ENCODE results near the gene MTIF3. TPM values are rescaled to one million over a fixed set of nuclear protein-coding genes. Genes with fewer than 3 reads are reported as not detected.

Gene MTIF3
- total and polyA plus RNA-seq, 3 experiments from 2014 or later, result 35.7 to 88.2 (median 37.5) TPM

DNA sequence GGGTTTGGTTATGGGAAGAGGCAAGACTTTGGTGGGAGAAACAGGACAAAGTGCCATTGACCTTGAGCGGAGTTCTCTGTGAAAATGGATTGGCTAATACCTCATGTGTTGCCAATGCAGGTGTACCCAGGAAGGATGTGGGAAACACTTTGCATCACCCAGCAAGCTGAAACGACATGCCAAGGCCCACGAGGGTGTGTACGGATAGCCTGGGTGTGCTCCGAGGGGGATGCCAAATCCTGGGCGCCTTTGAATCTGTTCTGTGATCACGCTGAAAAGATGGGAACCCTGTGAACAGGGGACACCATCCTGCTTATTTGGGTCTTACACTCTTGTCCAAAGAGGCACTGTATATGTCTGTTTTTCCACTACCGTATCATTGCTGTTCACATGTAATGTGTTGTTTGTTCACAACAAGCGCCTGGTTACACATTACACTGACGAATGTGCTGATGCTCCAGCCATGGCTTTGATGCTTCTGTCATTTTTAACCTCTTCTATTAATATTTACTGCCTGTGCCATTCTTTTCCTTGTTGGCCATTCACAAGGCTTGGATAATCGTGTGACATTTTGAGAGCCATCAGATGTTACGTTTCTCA lies 17.7 kb downstream of the MTIF3 start:
- CTCF ChIA-PET, result interaction anchor here (1.6 to 1.9 kb wide), 3 partner anchors 11 to 187 kb away, joined by 3 to 9 read pairs (median 4); partner anchors contain the start of gene LNX2
- peak overlapping the region; percentile 83 to 98 (median 92) for H3K27ac Mint-ChIP-seq
- no peaks in the 10 kb centered on the region for H3K9me3 Mint-ChIP-seq
- no peaks in the 10 kb centered on the region for H3K9me3 ChIP-seq (ENCODE audit: low read length)
- peaks cover 53 to 71% (median 64%) of the 10 kb centered on the region in 3 donors for H3K4me1 Mint-ChIP-seq
- POLR2A ChIA-PET, result interaction anchor here (0.6 to 1.5 kb wide), 5 partner anchors 10 to 712 kb away, joined by 3 to 4 read pairs (median 4); partner anchors contain the start of gene LNX2
- no peak overlapping the region for H3K4me3 ChIP-seq (ENCODE audit: low read length)
- no peaks in the 10 kb centered on the region for H3K27me3 Mint-ChIP-seq
- H3K4me1 ChIP-seq (ENCODE audit: insufficient read depth, low read length), result peaks cover 40% of the 10 kb centered on the region
- peak overlapping the region; percentile 47 for H3K27ac ChIP-seq (ENCODE audit: low read depth, low read length)
- peaks cover 72% of the 10 kb centered on the region for H3K36me3 ChIP-seq (ENCODE audit: insufficient read depth, low read length)
- DNase-seq, result peak in 4 of 5 donors; percentile 22 to 71 (median 36)
- H3K27me3 ChIP-seq (ENCODE audit: insufficient read depth, low read length, poor library complexity, severe bottlenecking), result no peaks in the 10 kb centered on the region
- peaks cover 22 to 94% (median 43%) of the 10 kb centered on the region in 3 donors for H3K36me3 Mint-ChIP-seq
- H3K4me3 Mint-ChIP-seq, result peak overlapping the region; percentile 13 to 72 (median 60)

DNA sequence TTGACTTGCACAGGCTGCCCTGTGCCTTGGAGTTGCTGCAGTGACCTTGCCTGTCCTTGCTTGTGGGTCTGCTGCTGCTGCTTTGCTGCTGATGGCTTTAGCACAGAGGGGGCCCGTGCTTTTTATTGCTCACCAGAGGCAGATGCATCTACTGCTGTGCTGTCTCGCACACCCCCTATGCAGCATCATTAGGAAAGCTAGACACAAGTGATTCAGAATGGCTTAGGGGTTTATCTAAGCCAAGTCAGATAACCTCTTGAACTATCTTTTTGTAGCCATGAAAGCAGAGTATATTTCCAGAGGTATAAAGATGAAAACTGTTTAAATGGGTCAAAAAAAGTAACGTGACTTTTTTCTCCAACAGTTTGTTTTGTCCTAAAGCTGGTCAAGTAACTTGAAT lies 18.2 kb downstream of the MTIF3 start:
- H3K27ac Mint-ChIP-seq, result peak overlapping the region; percentile 83 to 98 (median 92)
- no peaks in the 10 kb centered on the region for H3K9me3 Mint-ChIP-seq
- Histone ChIP-seq H3K36me3 (ENCODE audit: insufficient read depth, low read length) (peaks cover 77% of the 10 kb centered on the region), H3K4me1 (ENCODE audit: insufficient read depth, low read length) (peaks cover 45% of the 10 kb centered on the region), H3K9me3 (ENCODE audit: low read length) (no peaks in the 10 kb centered on the region), H3K27ac (ENCODE audit: low read depth, low read length) (peak overlapping the region; percentile 47), H3K4me3 (ENCODE audit: low read length) (no peak overlapping the region), H3K27me3 (ENCODE audit: insufficient read depth, low read length, poor library complexity, severe bottlenecking) (no peaks in the 10 kb centered on the region)
- ChIA-PET CTCF (interaction anchor here (1.6 to 1.9 kb wide), 2 partner anchors 12 to 26 kb away, joined by 3 to 9 read pairs; no protein-coding TSS in a partner anchor), POLR2A (interaction anchor here (0.8 to 1.5 kb wide), 2 partner anchors 10 to 188 kb away, joined by 4 read pairs; partner anchors contain the start of gene LNX2)
- no peak for DNase-seq
- no peaks in the 10 kb centered on the region for H3K27me3 Mint-ChIP-seq
- H3K4me1 Mint-ChIP-seq, result peaks cover 53 to 73% (median 64%) of the 10 kb centered on the region in 3 donors
- H3K4me3 Mint-ChIP-seq, result peak overlapping the region; percentile 9 to 72 (median 60)
- H3K36me3 Mint-ChIP-seq, result peaks cover 26 to 94% (median 43%) of the 10 kb centered on the region in 3 donors

DNA sequence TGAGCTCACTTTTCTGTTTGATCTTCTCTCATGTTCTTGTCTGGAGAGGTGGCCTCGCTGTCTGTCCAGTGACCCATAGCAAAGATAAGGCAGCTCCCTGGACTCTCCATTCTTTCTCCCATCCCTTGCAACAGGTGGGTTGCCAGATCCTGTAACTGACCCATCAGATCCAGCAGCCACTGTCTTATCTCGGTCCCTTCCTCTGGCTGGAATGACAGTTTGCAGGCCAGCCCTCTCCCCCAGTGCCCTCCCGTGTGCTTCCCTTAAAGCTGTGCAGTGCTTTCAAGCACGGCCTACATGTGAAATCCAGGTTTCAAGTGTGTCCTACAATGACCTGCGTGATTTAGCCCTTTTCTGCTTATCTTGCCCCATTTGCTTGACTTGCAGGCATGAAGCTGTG lies 22.2 kb downstream of the MTIF3 start:
- CTCF ChIA-PET, result interaction anchor here (3.9 to 6.0 kb wide), 3 partner anchors 16 to 193 kb away, joined by 24 to 74 read pairs (median 39); partner anchors contain the start of genes LNX2, MTIF3 and POLR1D
- Histone ChIP-seq H3K27ac (ENCODE audit: low read depth, low read length) (peak overlapping the region; percentile 77), H3K27me3 (ENCODE audit: insufficient read depth, low read length, poor library complexity, severe bottlenecking) (no peaks in the 10 kb centered on the region), H3K9me3 (ENCODE audit: low read length) (no peaks in the 10 kb centered on the region), H3K4me1 (ENCODE audit: insufficient read depth, low read length) (peaks cover 68% of the 10 kb centered on the region), H3K4me3 (ENCODE audit: low read length) (no peak overlapping the region), H3K36me3 (ENCODE audit: insufficient read depth, low read length) (peaks cover 49% of the 10 kb centered on the region)
- peak overlapping the region; percentile 64 to 99 (median 96) for H3K27ac Mint-ChIP-seq
- H3K4me1 Mint-ChIP-seq, result peaks cover 62 to 83% (median 79%) of the 10 kb centered on the region in 3 donors
- POLR2A ChIA-PET, result interaction anchor here (1.0 to 6.2 kb wide), 2 partner anchors 17 to 21 kb away, joined by 3 to 128 read pairs; partner anchors contain the start of gene MTIF3
- H3K9me3 Mint-ChIP-seq, result no peaks in the 10 kb centered on the region
- H3K4me3 Mint-ChIP-seq, result peak overlapping the region; percentile 56 to 95 (median 88)
- H3K27me3 Mint-ChIP-seq, result no peaks in the 10 kb centered on the region
- DNase-seq, result no peak
- peaks cover 28 to 79% (median 28%) of the 10 kb centered on the region in 3 donors for H3K36me3 Mint-ChIP-seq

DNA sequence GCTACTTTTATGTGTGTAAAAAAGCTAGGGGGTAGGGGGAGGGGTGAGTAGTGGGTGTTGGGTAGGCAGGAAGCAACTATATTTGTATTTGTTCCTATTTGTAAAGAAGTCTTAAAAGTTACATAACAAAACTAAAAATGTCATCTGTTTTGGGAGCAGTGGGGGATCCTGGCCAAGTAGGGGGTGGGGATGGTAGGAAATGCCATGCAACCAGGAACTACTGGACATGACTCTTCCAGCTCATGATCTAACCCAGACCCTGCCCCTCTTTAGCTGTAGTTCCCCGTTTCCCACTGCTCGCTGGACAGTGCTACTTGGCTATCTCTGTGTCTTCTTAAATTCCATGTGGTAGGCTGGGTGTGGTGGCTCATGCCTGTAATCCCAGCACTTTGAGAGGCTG lies 22.7 kb downstream of the MTIF3 start:
- H3K27me3 Mint-ChIP-seq, result no peaks in the 10 kb centered on the region
- peak overlapping the region; percentile 71 for H3K4me3 ChIP-seq (ENCODE audit: low read length)
- peaks cover 45% of the 10 kb centered on the region for H3K36me3 ChIP-seq (ENCODE audit: insufficient read depth, low read length)
- ChIA-PET POLR2A (interaction anchor here (2.4 to 6.2 kb wide), 2 partner anchors 22 to 28 kb away, joined by 7 to 128 read pairs; partner anchors contain the start of gene MTIF3), CTCF (interaction anchor here (3.9 to 6.0 kb wide), 3 partner anchors 16 to 193 kb away, joined by 24 to 74 read pairs (median 39); partner anchors contain the start of genes LNX2, MTIF3 and POLR1D)
- peak overlapping the region; percentile 77 for H3K27ac ChIP-seq (ENCODE audit: low read depth, low read length)
- H3K9me3 ChIP-seq (ENCODE audit: low read length), result no peaks in the 10 kb centered on the region
- H3K4me1 ChIP-seq (ENCODE audit: insufficient read depth, low read length), result peaks cover 63% of the 10 kb centered on the region
- H3K4me3 Mint-ChIP-seq, result peak overlapping the region; percentile 84 to 95 (median 88)
- DNase-seq, result no peak
- peak overlapping the region; percentile 89 to 99 (median 96) for H3K27ac Mint-ChIP-seq
- no peaks in the 10 kb centered on the region for H3K9me3 Mint-ChIP-seq
- H3K27me3 ChIP-seq (ENCODE audit: insufficient read depth, low read length, poor library complexity, severe bottlenecking), result no peaks in the 10 kb centered on the region
- peaks cover 23 to 74% (median 26%) of the 10 kb centered on the region in 3 donors for H3K36me3 Mint-ChIP-seq
- peaks cover 57 to 79% (median 76%) of the 10 kb centered on the region in 3 donors for H3K4me1 Mint-ChIP-seq

DNA sequence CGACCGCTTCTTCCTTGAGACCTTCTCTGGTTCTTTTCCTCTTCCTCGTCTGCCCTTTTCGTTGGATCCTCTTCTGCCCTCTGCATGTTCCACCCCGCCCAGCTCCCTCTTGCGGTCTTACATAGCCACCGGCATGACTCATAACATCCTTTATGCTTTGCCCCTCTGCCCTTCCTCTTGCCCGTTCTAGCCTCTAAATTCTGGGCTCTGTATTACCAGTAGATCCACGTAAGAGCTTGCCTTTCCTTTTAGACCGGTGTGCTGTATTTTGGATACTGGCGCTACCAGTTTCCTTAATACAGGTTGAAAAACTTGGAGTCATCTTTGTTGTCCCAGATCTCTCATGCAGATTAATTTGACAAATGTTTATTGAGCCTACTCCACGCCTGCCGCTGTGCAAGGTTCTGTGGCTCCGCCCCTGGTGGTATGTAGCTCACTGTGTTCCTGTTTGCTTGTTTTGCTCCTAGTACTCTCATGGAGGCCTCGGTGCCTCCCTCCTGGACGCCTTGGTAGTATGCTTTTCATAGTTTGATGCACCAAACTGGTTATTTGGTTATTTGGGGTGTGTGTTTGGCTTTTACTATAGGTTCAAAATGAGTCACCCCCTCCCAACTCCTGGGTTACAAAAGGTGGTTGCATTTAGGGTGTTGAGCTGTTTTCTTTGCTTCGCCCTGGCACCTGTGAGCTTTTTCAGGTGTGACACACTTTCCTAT lies 24.3 kb downstream of the MTIF3 start:
- peaks cover 50% of the 10 kb centered on the region for H3K4me1 ChIP-seq (ENCODE audit: insufficient read depth, low read length)
- H3K9me3 Mint-ChIP-seq, result no peaks in the 10 kb centered on the region
- no peaks in the 10 kb centered on the region for H3K27me3 ChIP-seq (ENCODE audit: insufficient read depth, low read length, poor library complexity, severe bottlenecking)
- CTCF ChIA-PET, result interaction anchor here (0.6 to 6.0 kb wide), 16 partner anchors 10 to 699 kb away, joined by 3 to 74 read pairs (median 6); partner anchors contain the start of genes LNX2, MTIF3 and POLR1D
- peaks cover 17 to 59% (median 20%) of the 10 kb centered on the region in 3 donors for H3K36me3 Mint-ChIP-seq
- peaks cover 46 to 66% (median 64%) of the 10 kb centered on the region in 3 donors for H3K4me1 Mint-ChIP-seq
- peak overlapping the region; percentile 84 to 95 (median 88) for H3K4me3 Mint-ChIP-seq
- peak overlapping the region; percentile 71 for H3K4me3 ChIP-seq (ENCODE audit: low read length)
- POLR2A ChIA-PET, result interaction anchor here (0.5 to 6.2 kb wide), 8 partner anchors 16 to 712 kb away, joined by 3 to 128 read pairs (median 6); partner anchors contain the start of genes LNX2, MTIF3, PAN3 and RPL21
- H3K36me3 ChIP-seq (ENCODE audit: insufficient read depth, low read length), result peaks cover 37% of the 10 kb centered on the region
- H3K27me3 Mint-ChIP-seq, result no peaks in the 10 kb centered on the region
- no peaks in the 10 kb centered on the region for H3K9me3 ChIP-seq (ENCODE audit: low read length)
- DNase-seq, result peak; percentile 65 to 85 (median 78)
- H3K27ac Mint-ChIP-seq, result peak overlapping the region; percentile 89 to 99 (median 96)
- peak overlapping the region; percentile 77 for H3K27ac ChIP-seq (ENCODE audit: low read depth, low read length)

DNA sequence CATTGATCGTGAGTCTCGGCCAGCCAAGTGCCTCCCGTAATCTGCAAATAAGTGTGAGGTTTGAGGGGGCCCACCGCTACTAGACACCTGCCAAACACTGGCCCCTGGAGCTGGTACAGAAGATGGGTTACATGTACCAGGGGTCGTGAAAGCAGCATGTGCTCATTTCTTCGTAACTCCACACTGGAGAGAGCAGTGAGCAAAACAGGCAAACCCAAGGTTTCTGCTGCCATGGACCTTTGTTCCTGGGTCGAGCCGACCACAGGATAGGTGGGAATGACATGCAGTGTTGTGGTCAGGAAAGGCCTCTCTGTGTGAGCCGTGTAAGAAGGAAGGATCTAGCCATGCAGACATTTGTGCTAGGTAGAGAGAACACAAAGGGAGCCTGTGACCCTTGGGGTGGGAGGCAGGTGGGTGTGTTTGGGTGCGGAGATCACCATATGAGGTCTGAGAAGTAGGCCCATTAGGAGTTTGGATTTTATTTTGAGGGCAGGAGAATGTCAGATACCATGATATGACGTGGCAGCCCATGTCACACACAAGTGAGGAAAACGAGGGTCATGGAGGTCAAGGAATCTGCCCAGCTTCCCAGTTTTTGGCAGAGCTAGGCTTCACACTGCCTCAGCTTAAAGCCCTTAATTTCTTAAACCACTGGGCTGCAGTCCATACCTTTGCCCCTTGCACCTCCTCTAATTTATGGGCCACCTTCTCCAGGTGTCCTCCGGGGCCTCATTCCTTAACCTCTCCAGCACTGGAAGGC lies 25.0 kb downstream of the MTIF3 start:
- no peaks in the 10 kb centered on the region for H3K27me3 ChIP-seq (ENCODE audit: insufficient read depth, low read length, poor library complexity, severe bottlenecking)
- Mint-ChIP-seq H3K27ac (peak overlapping the region; percentile 89 to 99 (median 96)), H3K4me1 (peaks cover 39 to 58% (median 56%) of the 10 kb centered on the region in 3 donors), H3K4me3 (peak overlapping the region; percentile 84 to 95 (median 88)), H3K36me3 (peaks cover 10 to 51% (median 13%) of the 10 kb centered on the region in 3 donors), H3K27me3 (no peaks in the 10 kb centered on the region), H3K9me3 (no peaks in the 10 kb centered on the region)
- peak overlapping the region; percentile 77 for H3K27ac ChIP-seq (ENCODE audit: low read depth, low read length)
- peaks cover 31% of the 10 kb centered on the region for H3K36me3 ChIP-seq (ENCODE audit: insufficient read depth, low read length)
- peak overlapping the region; percentile 71 for H3K4me3 ChIP-seq (ENCODE audit: low read length)
- H3K4me1 ChIP-seq (ENCODE audit: insufficient read depth, low read length), result peaks cover 50% of the 10 kb centered on the region
- POLR2A ChIA-PET, result interaction anchor here (0.5 to 6.2 kb wide), 8 partner anchors 17 to 713 kb away, joined by 3 to 128 read pairs (median 6); partner anchors contain the start of genes LNX2, MTIF3, PAN3 and RPL21
- peak in 1 of 5 donors; percentile 19 for DNase-seq
- H3K9me3 ChIP-seq (ENCODE audit: low read length), result no peaks in the 10 kb centered on the region
- CTCF ChIA-PET, result interaction anchor here (1.0 to 6.0 kb wide), 15 partner anchors 11 to 440 kb away, joined by 3 to 74 read pairs (median 6); partner anchors contain the start of genes LNX2, MTIF3 and POLR1D
